Fibroblast of pulmonary artery (primary cell): Measurements from ENCODE around the gene SLC16A7.

Experiments
- DNase-seq: peaks from one replicate; pipeline ENCODE4 v3.0.0-alpha.2; 2010; ENCODE audit warnings: low read depth
- H3K4me3 ChIP-seq: replicated peaks from 2 replicates; pipeline ENCODE4 v1.5.1; 2011; ENCODE audit warnings: low read depth, mild to moderate bottlenecking, control low read depth, low read length, moderate library complexity
- CTCF ChIP-seq: IDR thresholded peaks from 2 replicates; pipeline ENCODE4 v1.5.1; 2011; ENCODE audit warnings: mild to moderate bottlenecking, control low read depth, low read length, inconsistent platforms; ENCODE audit errors: missing control alignments

Gene SLC16A7

GRCh38 chr12:59660148-59660547 is 64.3 kb downstream of the SLC16A7 start:
- no peak overlapping the region for H3K4me3 ChIP-seq
- no peak for DNase-seq
- no peak for TF ChIP-seq CTCF

- H3K4me3 ChIP-seq, result no peak overlapping the region
- no peak for DNase-seq
- TF ChIP-seq CTCF, result no peak
Measured at GRCh38 chr12:59660921-59661597, 65.2 kb downstream of the SLC16A7 start.

- H3K4me3 ChIP-seq, result no peak overlapping the region
- DNase-seq, result no peak
Measured at GRCh38 chr12:59664495-59664894, 68.7 kb downstream of the SLC16A7 start.

GRCh38 chr12:59665701-59666100 is 69.9 kb downstream of the SLC16A7 start:
- no peak for TF ChIP-seq CTCF
- no peak overlapping the region for H3K4me3 ChIP-seq
- DNase-seq, result no peak

More at GRCh38 chr12:59664495-59664894, 68.7 kb downstream of the SLC16A7 start:
- TF ChIP-seq CTCF, result no peak

GRCh38 chr12:59668674-59669073 is 72.8 kb downstream of the SLC16A7 start:
- no peak for TF ChIP-seq CTCF
- H3K4me3 ChIP-seq, result no peak overlapping the region
- DNase-seq, result no peak

- no peak for DNase-seq
- no peak overlapping the region for H3K4me3 ChIP-seq
- no peak for TF ChIP-seq CTCF
Measured at GRCh38 chr12:59672273-59672672, 76.4 kb downstream of the SLC16A7 start.

- H3K4me3 ChIP-seq, result no peak overlapping the region
- no peak for TF ChIP-seq CTCF
- DNase-seq, result no peak
Measured at GRCh38 chr12:59675461-59675860, 79.6 kb downstream of the SLC16A7 start.
